Activated T-cell treated with anti-CD3 and anti-CD28 coated beads, Interleukin-2, amount 50 U/mL, for 48 hours (primary cell): ENCODE measurements around the gene CEL.

Experiments used
- DNase-seq, 2 experiments: peaks; one replicate each; pipeline ENCODE4 v3.0.0-alpha.2; 2020

Gene CEL

DNA sequence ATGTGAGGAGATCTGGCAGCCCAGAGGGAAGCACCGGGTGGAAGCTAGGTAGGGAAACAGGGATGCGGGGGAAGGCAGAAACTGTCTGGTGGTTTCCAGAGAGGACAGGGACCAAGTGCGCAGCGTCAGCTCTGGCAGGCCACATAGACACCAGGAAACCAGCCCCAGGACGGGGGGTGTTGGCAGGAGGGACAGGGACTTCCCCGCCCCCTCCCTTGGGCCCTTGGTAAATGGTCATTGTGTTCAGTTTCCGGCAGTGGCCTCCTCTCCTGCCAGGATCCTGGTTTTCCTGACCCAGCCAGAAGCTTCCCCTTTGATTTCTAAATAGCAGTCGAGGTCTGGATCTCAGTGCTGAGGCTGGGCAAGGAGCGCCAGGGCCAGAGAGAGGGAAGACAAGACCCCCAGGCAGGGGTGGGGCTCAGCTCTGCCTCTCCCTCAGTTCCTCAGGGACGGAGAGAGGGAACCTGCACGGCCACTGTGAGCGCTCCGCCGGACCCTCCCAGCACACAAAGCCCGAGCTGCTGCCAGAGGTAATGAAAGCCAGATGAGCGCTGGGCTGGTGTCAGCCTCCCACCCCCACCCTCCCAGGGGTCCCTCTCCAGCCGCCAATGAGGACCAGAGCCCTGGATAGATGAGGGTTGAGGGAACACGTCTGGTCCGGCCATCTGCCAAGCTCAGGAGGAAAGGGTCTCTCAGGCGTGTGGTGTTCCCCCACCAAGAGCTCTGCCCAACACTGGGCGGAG lies 57.5 kb downstream of the CEL start:
- no peak for DNase-seq

DNA sequence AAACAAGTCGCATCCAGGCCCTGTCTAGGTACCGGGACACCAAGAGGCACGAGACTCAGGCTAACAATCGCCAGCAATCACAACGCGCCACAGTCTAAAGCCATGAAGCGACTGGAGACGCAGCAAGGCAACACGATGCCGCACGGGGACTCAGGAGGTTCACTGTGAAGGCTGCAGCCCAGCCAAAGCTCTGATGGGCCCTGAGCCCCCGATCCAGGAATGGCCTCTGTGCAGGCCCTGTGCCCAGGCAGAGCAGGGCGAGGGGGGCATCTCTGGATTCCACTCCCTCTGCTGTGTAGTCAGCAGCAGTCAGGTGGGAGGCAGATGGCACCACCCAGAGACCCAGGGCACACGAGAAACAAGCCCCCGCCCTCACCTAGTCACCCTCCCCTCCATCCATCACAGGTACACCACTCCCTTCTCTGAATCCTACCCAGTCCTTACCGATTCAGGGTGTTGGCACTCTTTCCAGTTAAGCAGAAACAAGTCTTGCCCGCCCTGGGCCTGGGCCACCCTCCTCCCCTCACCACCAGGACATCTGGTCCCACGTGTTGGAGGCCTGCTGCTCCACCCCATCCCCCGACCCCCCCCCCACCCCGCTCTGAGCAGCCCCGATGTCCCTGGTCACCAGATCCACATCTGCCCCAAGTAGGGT lies 58.2 kb downstream of the CEL start:
- DNase-seq: no peak

GRCh38 chr9:133120501-133121197 lies 58.9 kb downstream of the CEL start:
- DNase-seq: no peak
